Activated CD4-positive, alpha-beta T cell treated with anti-CD3 and anti-CD28 coated beads for 1 hour (primary cell): ENCODE measurements around the gene IDH3G.

ENCODE experiments used
- DNase-seq: peaks from one replicate; pipeline ENCODE4 v3.0.0-alpha.2; 2020

The IDH3G gene

DNA sequence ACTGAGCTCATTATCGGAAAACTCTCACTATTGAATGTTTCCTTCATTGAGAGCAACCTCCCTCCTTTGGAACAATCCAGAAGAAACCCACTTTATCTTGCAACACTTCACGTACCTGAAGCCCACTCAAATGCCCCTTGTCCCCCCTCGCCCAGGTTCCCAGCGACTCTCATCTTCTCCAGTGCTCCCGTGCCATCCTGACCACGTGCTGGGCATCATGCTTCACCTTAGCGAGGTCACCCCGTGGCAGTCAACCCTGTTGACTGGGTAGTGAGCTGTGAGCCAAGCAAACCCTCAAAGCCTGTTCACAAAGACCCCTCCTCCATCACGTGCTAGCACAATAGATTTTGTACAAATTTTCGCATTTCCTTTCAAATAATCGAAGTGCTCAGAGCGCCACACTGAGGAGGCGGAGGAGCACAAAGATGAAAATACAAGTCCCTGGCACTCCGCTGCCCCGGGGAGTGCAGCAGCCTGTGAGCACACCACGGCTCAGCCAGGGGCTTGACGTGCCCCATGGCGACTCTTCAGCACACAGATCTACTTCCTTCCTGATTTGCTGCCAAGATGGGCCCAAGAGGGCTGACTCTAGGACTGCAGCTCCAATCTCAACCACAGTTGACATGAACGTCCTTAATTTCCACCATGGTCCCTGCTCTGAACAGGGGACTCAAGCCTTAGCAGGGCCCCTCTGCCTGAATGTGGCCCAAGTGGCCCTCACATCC is 20.6 kb upstream of the IDH3G start:
- no peak for DNase-seq

DNA sequence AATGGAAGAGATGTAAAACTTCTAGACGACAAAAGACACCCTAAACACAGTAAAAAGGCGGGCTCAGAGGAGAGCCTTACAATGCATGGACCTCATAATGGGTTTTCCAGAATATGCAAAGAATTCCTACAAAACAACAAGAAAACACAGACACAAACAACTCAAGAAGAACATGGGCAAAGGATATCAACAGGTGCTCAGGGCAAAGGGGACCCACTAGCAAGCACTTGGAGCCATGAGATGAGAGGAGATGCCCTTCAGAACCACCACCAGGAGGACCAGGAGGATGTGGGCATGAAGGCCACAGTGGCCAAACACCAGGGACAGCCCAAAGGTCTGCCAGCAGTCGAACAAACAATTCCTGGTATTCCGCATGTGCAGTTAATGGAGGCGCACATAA is 19.0 kb upstream of the IDH3G start:
- no peak for DNase-seq

DNA sequence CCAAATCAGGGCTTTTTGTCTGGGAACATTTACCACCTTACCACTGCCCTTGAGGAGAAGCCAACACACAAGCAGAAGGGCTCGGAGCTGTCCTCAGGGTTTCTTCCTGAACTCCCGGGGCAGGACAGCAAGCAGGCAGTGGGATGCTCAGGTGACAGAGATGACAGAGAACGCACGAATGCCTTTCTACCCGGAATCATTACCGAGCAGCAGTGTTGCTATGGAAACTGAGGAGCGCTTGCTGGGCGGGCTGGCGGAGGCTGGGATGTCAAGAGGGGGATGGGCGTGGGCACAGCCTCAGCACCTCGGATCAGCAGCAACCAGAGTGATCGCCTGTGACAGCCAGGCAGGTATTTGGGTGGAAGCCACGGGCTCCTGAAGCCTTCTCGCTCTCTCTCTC is 18.0 kb upstream of the IDH3G start:
- DNase-seq = no peak

DNA sequence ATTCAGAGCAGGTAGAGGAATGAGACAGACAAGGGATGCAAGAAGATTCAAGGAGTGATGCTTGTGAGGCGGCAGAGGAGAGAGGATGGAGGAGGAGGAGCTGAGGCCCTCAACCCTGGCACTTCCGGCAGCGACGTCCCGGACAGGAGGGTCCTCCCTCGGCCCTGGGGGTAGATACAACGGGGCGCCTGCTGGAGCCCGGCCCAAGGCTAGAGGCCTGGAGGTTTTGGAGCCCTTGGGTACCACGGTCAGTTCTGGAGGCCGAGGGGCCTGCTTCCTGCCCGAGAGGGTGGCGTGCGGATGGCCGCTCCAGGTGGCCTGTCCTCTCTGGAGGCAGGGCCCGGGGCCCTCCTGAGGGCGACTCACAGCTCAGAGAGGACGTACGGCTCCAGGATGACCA is 13.8 kb upstream of the IDH3G start:
- no peak for DNase-seq

DNA sequence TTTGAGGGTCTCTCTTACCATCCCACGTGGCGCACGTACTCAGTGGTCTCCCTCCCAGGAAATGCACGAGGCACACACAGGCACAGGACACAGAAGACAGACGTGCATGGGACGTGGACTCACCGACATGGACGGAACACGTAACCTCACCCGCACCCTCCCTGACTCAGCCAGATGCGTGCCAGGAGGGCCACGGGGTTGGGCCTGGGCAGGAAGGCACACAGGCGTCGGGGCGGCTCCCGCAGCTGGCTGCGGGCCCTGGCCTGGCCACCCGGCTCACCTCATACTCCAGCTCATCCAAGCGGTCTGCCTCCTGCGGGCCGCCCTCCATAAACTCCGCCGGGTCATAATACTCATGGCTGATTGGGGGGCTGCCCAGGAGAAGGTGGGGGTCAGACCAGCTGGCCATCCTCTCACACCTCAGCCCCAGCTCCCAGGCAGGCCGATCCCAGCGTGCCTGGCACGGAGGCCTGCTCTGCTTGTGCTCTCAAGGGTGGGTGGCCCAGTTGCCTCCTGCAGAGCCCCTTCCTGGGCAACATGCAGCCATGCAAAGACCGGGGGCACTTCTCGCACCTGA is 12.9 kb upstream of the IDH3G start:
- DNase-seq = no peak

DNA sequence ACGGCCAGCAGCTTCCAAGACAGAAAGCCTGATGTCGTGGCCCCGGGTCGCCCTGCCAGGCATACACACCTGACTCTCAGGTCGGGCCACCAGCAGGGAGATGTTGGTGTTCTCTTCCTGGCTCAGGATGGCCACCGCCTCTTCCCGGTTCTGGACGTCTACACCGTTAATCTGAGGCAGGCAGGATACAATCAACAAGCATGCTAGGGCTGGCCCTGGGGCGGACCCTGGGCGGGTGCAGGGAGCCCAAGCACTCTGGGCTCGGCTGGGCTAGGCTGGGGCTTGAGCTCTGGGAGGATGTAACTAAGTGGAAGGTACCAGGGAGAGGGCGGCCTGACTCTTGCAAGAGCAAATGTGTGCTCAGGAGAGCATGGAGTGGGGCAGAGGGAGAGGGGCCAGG is 11.3 kb upstream of the IDH3G start:
- DNase-seq = no peak

DNA sequence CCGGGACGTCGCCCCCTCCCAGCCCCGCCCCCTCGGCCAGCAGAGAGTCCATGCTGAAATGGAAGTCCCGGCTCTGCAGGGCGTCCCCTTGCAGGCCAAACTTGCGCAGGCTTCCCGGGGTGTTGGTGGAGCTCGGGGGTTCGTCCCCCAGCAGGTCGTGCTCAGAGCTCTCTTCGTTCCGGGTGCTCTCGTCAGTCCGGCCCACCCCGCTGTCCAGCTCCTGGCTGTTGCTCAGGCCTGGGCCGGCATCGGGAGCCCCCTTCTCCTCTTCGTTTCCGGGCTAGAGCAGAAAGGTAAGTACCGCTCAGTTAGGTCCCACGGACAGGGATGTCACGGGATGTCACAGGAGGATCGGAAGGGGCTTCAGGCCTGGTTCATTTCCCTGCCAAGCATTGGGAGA is 10.4 kb upstream of the IDH3G start:
- DNase-seq = no peak

DNA sequence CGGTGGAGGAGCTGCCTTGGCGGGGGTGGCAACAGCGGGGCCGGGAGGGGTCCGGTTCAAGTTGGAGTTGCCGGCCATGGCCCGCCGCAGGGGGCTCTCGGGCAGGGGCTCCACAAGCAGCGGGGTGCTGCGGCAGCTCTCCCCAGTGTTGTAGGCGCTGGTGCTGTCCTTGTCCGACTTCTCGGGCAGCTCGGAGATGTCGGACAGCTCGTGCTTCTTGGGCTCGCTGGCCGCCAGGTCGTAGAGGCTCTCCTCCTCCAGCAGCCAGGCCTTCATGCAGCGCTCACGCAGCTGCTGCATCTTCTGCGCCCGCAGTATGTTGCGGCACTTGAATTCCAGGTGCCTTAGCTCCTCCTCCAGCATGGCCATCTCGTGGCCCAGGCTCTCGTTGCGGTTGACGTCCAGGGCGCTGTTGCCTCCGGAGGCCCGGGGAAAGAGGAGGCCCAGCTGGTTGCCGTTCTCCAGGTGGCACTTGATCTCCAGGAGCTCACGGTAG is 10.0 kb upstream of the IDH3G start:
- no peak for DNase-seq

DNA sequence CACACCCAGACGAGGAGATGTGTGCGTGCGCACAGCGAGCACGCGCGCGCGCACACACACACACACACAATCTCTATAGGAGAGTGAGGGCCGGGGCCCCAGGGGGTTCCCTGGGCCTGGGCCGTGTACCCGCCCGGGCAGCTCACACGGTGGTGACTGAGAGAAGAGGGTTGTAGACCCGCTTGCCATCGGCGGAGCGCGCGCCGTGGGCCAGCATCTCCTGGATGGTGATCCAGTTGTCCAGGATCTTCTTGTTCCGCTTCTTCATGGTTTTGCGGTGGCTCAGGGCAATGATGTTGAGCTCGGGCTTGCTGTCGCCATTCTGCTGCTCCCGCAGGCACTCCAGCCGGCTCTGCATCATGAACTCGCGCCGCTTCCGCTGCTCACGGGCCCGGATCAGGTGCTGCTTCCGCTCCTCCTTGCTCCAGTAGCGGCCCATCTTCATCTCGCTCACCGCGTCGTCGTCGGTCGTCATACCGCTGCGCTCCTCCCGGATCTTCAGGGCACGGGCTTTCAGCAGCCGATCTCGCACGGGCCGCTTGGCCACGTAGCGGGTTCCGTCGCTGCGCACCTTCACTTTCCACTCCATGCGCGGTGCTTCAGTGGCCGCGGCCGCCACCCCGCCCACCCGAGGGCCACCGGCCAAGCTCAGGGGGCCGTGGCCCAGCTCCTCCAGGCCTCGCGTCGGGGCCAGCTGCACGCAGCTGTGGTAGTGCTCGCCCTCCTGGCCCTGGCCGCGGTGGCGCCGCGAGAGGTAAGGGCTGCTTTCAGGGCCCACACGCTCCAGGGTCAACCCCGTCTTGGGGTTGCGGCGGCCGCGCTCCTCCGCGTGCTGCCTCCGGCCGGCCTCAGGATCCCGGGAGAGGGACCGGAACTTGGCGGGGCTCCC is 9.3 kb upstream of the IDH3G start:
- no peak for DNase-seq

DNA sequence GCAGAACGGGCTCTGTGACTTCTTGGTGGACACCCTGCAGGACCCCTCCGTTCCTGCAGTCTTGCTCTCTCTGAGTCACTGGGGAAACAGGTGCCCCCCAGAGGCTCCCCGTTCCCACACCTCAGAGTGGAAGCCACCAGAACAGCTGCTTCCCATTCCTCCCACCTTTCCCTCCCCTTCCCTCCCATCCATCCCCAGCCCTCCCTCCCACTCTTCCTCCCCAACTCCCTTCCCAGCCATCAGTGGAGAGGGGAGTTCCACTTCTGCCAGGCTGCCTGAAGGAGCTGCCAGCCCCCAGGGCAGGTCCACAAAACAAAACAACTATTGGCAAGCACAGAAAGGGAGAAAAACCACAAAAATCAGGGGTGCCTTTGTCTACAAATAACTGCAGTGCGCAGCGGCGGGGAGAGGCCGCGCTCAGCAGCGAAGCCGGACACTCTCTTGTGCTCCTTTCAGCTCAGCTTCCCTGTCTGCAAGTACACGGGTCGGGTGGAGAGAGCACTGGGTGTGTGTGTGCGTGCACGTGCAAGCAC is 8.4 kb upstream of the IDH3G start:
- no peak for DNase-seq

DNA sequence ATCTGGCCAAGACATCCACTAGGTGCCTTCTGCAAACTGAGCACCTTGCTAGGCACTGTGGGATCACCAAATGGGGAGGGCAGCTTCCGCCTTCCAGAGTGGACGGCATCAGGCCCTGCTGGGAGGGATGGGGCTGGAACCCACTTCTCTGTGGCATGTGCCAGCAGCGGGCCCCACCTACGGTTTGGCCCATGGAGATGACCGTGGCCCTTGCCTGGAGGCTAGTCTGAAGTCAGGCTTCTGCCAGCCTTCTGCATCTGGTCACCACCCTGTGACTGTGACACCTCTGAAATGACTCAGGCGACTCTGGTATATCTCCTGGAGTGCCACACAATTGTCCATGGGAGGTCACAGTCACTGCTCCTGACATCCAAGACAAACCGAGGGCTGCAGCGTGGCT is 7.5 kb upstream of the IDH3G start:
- DNase-seq = no peak

DNA sequence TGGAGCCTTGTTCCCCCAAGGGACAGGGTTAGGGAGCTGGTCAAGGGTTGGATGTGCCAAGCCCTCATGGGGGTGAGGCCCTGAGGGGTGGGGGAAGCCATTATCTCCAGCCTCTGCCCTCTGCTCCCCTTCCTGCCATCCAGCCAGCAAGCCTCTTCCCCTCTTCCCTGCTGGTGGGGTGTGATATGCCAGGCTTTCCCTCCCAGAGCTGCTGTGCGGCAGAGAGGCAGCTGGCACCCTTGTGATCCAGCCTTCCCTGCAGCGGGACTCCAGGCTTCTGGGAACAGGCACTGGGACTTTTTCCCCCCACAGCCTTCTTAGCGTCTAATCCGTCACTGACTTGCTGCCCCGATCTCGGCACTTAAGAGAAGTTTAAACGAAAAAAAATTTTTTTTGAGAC is 6.6 kb upstream of the IDH3G start:
- DNase-seq = no peak

DNA sequence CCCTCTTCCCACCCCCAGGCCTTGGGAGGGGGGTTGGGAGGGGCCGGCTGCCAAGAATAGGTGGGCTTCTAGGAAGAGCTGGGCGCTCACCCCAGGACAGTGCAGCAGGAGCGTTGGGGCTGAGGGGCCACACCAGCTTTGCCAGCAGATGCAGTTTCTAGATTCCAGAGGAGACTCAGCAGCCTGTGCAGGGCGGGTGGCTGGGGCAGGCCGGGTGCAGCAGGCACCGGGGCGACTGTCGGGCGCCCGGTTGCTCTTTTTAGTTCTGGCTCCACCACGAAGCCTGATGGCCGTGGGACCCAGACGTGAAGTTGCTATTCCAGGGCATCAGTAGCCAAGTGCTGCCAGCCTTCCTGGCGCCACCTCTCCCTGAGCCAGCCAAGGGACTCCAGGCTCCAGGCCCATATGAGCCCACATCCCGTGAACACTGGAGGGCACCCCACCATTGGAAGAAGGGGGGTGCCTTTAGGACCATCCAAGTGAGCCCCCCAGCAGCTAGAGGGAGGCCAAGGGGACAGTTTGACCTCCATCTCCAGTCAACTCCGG is 6.1 kb upstream of the IDH3G start:
- no peak for DNase-seq

DNA sequence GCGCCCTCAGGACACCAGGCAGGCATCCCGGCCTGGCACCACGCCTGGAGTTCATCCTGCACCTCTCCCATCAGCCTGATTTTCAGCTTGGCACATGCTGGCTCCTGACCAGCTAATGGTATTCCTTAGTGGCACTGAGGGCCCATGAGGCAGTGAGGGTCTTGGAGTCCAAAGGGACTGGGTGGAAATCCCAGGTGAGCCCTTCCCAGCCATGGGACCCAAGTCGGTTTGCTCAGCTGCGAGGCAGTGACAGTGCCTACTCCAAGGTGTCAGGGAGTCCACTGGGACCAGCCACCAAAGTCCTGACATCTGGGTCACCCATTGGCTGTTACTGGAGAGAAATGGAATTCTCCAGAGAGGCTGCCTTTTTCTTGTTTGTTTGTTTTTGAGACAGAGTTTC is 5.2 kb upstream of the IDH3G start:
- no peak for DNase-seq

DNA sequence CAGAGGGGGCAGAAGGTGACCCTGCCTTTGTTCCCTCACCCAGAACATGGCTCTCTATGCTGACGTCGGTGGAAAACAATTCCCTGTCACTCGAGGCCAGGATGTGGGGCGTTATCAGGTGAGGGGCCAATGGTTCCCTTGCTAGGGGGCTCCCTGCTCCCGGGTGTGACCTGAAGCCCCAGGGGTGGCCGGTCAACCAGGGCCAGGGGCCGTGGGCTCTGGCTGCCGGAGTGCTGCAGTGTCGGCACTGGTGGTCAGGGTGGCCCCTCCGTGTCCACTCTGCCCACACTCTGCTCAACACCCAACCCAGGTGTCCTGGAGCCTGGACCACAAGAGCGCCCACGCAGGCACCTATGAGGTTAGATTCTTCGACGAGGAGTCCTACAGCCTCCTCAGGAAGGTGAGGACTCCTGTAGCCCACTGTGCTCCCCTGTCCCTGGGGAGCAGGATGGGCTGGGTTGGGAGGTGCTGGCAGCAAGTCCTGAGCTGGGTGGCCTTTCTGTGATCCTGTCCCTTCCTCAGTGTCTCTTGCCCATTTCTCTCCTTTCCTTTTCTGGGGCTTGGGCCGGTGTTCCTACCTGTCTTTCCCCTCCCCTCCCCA is 3.3 kb upstream of the IDH3G start:
- no peak for DNase-seq

DNA sequence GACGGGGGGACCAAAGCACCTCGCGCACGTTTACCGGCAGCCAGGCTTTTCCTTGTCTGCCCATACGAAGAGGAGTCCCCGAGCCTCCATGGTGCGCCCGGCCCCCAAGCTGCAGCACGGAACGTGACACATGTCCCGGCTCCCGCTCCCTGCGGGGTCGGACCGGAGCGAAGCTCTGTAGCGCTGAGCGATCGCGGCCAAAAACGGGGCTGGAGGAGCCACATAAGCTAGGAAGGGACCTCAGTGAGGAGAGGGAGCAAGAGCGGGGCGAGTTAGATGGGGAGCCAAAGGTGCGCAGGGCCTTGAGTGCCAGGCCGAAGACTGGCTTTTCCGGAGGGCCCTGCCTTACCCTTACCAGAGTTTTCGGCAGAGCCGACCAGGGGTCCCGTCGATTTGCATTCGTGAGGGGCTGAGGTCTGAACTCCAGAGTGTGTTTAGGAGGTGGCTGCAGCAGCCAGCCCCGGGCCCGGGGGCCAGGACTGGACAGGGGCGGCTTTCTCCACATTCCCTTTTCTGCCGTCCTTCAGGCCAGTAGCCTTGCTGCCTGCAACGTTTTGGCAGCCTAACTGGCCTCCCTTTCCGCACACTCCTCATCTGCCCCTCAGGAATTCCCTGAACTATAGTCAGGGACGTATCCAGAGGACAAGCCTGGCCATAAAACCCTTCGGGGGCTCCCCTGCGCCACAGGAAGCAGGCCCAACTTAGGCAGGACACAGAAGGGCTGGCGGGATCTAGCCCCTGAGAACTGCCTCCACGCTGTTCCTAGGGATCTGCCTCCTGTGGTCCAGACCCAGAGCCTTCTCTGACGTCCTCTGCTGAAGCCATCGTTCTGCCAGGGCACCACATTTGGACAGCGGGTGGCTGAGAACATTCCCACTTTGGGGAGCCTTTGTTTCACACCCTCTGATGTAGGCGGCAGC is 982 bp upstream of the IDH3G start:
- DNase-seq = no peak

DNA sequence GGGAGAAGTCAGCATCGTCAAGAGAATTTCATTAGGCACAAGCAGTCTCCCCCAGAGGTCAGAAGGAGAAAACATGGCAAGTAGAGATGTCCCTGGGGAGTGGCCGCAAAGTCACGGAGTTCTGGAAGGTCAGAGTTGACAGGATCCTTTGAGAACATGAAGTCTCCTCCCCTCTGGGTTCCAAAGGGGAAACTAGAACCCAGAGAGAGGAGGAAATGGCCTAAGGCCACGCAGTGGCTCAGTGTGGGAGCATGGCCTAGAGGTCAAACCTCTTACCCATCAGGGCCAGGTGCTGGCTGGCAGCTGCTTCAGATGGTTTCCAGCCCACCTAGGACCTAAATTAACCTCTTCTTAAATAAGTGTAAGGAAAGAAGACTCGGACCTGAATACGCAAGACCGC is 884 bp downstream of the IDH3G start:
- no peak for DNase-seq

DNA sequence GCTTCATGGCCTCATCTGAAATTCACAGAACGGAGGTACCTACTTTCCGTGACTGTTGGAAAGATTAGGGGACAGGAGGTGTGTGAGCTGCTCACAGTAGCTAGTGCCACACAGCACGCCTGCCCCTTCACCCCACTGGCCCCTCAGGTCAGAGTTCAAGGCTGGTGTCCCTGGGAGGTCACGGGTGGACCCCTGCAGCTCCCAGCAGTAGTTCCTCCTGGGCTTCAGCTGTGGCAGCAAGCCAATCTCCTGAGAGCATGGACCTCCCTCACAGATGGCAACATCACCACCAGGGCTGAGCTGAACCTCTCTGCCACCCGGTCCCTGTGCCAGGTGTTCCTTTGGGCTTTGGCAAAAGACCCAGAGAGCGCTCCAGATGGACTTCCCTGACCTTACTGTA is 1.8 kb downstream of the IDH3G start:
- no peak for DNase-seq

DNA sequence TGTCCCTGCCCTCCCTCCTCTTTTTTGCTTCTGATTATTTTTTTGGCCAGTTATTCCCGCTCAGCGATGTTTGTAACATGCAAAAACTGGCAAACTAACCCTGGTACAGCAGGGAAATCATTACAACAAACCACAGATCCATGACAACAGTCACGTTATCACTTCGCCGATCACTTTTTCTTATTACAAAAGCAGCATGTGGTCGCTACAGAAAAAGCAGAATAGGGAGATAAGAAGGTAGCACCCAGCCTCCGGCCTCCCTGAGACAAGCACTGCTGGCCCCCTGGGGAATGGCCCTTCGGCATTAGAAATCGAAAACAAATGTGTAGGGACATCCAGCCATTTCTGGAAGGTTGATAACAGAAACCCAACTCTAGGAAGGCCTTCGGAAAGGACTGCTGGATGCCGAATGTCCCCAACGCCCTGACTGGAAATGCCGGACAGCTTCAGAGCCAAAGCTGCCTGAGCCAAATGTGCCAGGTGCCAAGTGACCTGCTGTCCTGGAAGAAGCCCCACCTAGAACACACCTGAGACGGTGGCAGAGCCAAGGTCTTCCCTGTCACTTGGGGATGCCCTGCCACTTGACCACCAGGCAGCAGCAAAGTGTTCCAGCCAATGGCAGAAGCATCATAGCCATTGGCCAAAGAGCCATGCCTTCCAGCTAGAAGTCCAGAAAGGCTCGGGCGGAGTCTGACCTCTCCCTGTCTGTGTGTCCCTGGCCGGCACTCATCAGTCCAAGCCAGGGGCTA is 2.9 kb downstream of the IDH3G start:
- no peak for DNase-seq

DNA sequence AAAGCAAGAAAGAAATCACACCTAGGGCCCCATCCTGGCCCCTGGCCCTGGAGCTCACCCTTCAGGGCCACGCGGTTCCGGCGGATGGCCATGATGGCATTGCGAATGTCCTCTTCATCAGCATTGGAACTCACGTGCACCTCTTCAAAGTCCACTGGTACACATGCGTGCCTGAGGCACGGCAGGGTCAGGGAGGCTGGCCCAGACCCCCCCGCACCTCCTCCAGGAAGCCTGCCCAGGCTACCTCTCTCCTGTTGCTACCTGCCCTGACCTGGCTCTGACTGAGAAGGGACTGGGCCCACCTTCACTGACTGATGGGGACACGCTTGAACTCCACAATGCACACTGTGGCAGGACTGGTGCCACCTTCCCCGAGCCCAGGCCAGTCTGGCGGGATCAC is 4.5 kb downstream of the IDH3G start:
- DNase-seq = no peak

DNA sequence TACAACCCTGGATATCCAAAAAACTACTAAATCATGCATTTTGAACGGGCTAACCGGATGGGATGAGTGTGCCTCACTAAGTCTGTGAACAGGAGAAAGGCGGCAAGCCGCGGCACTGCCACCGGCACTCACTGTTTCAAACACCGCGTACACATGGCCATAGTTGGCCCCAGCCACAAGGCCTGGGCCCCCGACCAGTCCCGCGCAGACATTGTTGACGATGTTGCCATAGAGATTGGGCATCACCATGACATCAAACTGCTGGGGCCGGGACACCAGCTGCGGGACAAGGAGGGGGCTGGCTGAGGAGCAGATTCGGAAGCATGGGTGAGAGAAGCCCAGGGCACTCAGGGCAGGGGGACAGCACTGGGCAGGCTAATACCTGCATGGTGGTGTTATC is 7.5 kb downstream of the IDH3G start:
- no peak for DNase-seq
